Ishikawa (cell line): ENCODE results near the gene HMGCLL1.

Source experiments
- EGR1 ChIP-seq: IDR thresholded peaks from 2 replicates; pipeline ENCODE4 v1.6.1; 2012
- EP300 ChIP-seq: IDR thresholded peaks from 2 replicates; pipeline ENCODE4 v1.6.1; 2012; ENCODE audit warnings: borderline replicate concordance
- FOXM1 ChIP-seq: IDR thresholded peaks from 2 replicates; pipeline ENCODE4 v1.6.1; 2012; ENCODE audit warnings: low read depth, borderline replicate concordance
- NFIC ChIP-seq: IDR thresholded peaks from 2 replicates; pipeline ENCODE4 v1.6.1; 2012
- RAD21 ChIP-seq: IDR thresholded peaks from 2 replicates; pipeline ENCODE4 v1.6.1; 2012; ENCODE audit warnings: low read depth
- TAF1 ChIP-seq: IDR thresholded peaks from 2 replicates; pipeline ENCODE4 v1.6.1; 2012; ENCODE audit warnings: low read depth, mild to moderate bottlenecking
- TF ChIP-seq, protein P1 (sequence below): IDR thresholded peaks from 2 replicates; pipeline ENCODE4 v1.6.1; 2012
- TF ChIP-seq, protein P2 (sequence below): IDR thresholded peaks from 2 replicates; pipeline ENCODE4 v1.6.1; 2012; ENCODE audit warnings: low read depth, mild to moderate bottlenecking

DNA sequence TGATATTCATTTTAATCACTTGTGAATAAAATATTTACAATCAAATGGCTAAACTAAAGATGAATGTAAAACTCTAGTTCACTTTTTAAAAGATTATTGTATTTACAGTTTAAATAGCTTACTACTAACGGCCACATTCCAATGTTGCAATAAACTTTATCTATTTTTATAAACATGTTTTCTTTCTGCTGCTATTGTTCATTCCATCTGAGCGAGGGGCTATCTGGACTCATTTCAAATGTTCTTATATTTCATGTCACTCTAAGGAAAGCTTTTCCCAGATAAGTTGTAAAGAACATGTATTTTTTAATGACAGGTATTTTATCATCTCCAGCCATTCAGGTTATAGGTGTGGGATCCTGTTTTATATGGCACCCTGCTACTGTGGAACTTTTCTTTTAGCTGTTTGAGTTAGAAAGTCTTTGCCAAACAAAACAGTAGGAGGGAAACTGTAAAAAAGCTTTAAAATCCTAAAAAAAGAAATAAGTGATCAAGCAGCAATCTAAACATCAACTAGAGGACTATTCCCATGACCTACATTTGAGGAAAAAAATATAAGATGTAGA is 42.5 kb downstream of the HMGCLL1 start:
- TF ChIP-seq EGR1 (no peak), TAF1 (no peak), NFIC (no peak), RAD21 (no peak), EP300 (no peak), FOXM1 (no peak)
- TF ChIP-seq, protein P1, sequence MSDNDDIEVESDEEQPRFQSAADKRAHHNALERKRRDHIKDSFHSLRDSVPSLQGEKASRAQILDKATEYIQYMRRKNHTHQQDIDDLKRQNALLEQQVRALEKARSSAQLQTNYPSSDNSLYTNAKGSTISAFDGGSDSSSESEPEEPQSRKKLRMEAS: no peak
- TF ChIP-seq, protein P2, sequence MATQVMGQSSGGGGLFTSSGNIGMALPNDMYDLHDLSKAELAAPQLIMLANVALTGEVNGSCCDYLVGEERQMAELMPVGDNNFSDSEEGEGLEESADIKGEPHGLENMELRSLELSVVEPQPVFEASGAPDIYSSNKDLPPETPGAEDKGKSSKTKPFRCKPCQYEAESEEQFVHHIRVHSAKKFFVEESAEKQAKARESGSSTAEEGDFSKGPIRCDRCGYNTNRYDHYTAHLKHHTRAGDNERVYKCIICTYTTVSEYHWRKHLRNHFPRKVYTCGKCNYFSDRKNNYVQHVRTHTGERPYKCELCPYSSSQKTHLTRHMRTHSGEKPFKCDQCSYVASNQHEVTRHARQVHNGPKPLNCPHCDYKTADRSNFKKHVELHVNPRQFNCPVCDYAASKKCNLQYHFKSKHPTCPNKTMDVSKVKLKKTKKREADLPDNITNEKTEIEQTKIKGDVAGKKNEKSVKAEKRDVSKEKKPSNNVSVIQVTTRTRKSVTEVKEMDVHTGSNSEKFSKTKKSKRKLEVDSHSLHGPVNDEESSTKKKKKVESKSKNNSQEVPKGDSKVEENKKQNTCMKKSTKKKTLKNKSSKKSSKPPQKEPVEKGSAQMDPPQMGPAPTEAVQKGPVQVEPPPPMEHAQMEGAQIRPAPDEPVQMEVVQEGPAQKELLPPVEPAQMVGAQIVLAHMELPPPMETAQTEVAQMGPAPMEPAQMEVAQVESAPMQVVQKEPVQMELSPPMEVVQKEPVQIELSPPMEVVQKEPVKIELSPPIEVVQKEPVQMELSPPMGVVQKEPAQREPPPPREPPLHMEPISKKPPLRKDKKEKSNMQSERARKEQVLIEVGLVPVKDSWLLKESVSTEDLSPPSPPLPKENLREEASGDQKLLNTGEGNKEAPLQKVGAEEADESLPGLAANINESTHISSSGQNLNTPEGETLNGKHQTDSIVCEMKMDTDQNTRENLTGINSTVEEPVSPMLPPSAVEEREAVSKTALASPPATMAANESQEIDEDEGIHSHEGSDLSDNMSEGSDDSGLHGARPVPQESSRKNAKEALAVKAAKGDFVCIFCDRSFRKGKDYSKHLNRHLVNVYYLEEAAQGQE: no peak
